GM23338 (cell line): ENCODE results near the gene ANKRD18B. TPM values are rescaled to one million over a fixed set of nuclear protein-coding genes. Genes with fewer than 3 reads are reported as not detected.
"Not testable (repeated sequence)": the region's sequence is repeated elsewhere in the genome, so short reads cannot be mapped to it uniquely, and the experiment has no call there.

Experiments
- ATAC-seq: fragments of 200-7000 bp; cut with Tn5 transposase; 3 replicates; pipeline ENCODE4 v1.9.1; 2020
- DNase-seq: peaks from one replicate; pipeline ENCODE4 v3.0.0-alpha.2; 2015; ENCODE audit warnings: low spot score
- H2AFZ ChIP-seq: fragments of 200-600 bp; sonication (generic); 2 replicates; pipeline ENCODE4 v1.8.0; 2016; ENCODE audit warnings: antibody characterized with exemption, mild to moderate bottlenecking, moderate library complexity
- H3F3A ChIP-seq: fragments of 200-600 bp; sonication (generic); replicated peaks from 2 replicates; pipeline ENCODE4 v1.8.0; 2017; ENCODE audit warnings: antibody characterized with exemption, mixed run types, low read depth
- H3K27ac ChIP-seq: fragments of 200-600 bp; sonication (generic); 2 replicates; pipeline ENCODE4 v1.6.1; 2016; ENCODE audit warnings: low read depth
- H3K27me3 ChIP-seq: fragments of 200-600 bp; sonication (generic); 2 replicates; pipeline ENCODE4 v1.8.0; 2016; ENCODE audit warnings: mild to moderate bottlenecking, mixed run types, moderate library complexity; ENCODE audit not compliant: insufficient read depth
- H3K36me3 ChIP-seq: fragments of 200-600 bp; sonication (generic); 2 replicates; pipeline ENCODE4 v1.8.0; 2016; ENCODE audit warnings: mild to moderate bottlenecking; ENCODE audit not compliant: insufficient read depth
- H3K4me1 ChIP-seq: fragments of 200-600 bp; sonication (generic); 2 replicates; pipeline ENCODE4 v1.8.0; 2016; ENCODE audit warnings: mild to moderate bottlenecking, moderate library complexity; ENCODE audit not compliant: insufficient read depth
- H3K4me2 ChIP-seq: fragments of 200-600 bp; sonication (generic); 2 replicates; pipeline ENCODE4 v1.7.1; 2017; ENCODE audit warnings: mixed run types
- H3K4me3 ChIP-seq: fragments of 200-600 bp; sonication (generic); 2 replicates; pipeline ENCODE4 v1.6.1; 2016; ENCODE audit warnings: mixed run types
- H3K79me2 ChIP-seq: fragments of 200-600 bp; sonication (generic); replicated peaks from 2 replicates; pipeline ENCODE4 v1.8.0; 2017; ENCODE audit warnings: mild to moderate bottlenecking; ENCODE audit not compliant: insufficient read depth
- H3K9me2 ChIP-seq: fragments of 200-600 bp; sonication (generic); 2 replicates; pipeline ENCODE4 v1.8.0; 2017; ENCODE audit not compliant: insufficient read depth
- H4K20me1 ChIP-seq: fragments of 200-600 bp; sonication (generic); replicated peaks from 2 replicates; pipeline ENCODE4 v1.8.0; 2017; ENCODE audit warnings: mild to moderate bottlenecking; ENCODE audit not compliant: insufficient read depth
- H3K27ac Mint-ChIP-seq: 2 replicates; pipeline ENCODE4 v1.8.0; 2020; ENCODE audit warnings: inconsistent platforms, mild to moderate bottlenecking, moderate library complexity, mixed read lengths
- H3K27me3 Mint-ChIP-seq: 3 replicates; pipeline ENCODE4 v1.8.0; 2022; ENCODE audit warnings: low read depth, mild to moderate bottlenecking, moderate library complexity, mixed read lengths, inconsistent platforms; ENCODE audit not compliant: insufficient read depth, poor library complexity
- H3K36me3 Mint-ChIP-seq: 3 replicates; pipeline ENCODE4 v1.8.0; 2021; ENCODE audit warnings: low read depth, mild to moderate bottlenecking, inconsistent platforms, moderate library complexity, mixed read lengths
- H3K4me1 Mint-ChIP-seq: 3 replicates; pipeline ENCODE4 v1.8.0; 2020; ENCODE audit warnings: mild to moderate bottlenecking, inconsistent platforms, mixed read lengths
- H3K4me3 Mint-ChIP-seq: 3 replicates; pipeline ENCODE4 v1.8.0; 2021; ENCODE audit warnings: moderate library complexity, mild to moderate bottlenecking, inconsistent platforms, mixed read lengths
- H3K9me3 Mint-ChIP-seq: 3 replicates; pipeline ENCODE4 v1.8.0; 2020; ENCODE audit warnings: moderate library complexity, mild to moderate bottlenecking, inconsistent platforms, mixed read lengths
- CREB1 ChIP-seq: fragments of 250-450 bp; sonication (Bioruptor Pico); IDR thresholded peaks from 2 replicates; pipeline ENCODE4 v1.5.0; 2020; ENCODE audit warnings: low read depth, mild to moderate bottlenecking, moderate library complexity
- EZH2phosphoT487 ChIP-seq: fragments of 200-600 bp; sonication (generic); IDR thresholded peaks from one replicate; pipeline ENCODE4 v1.8.1; 2018; ENCODE audit warnings: antibody characterized with exemption; ENCODE audit not compliant: unreplicated experiment
- JUNB ChIP-seq: IDR thresholded peaks from one replicate; pipeline ENCODE4 v1.6.1; 2016; ENCODE audit warnings: antibody characterized with exemption; ENCODE audit not compliant: unreplicated experiment
- NANOG ChIP-seq: IDR thresholded peaks from 2 replicates; pipeline ENCODE4 v1.6.1; 2016; ENCODE audit warnings: antibody characterized with exemption, borderline replicate concordance
- STAT1 ChIP-seq: IDR thresholded peaks from one replicate; pipeline ENCODE4 v1.6.1; 2016; ENCODE audit warnings: antibody characterized with exemption; ENCODE audit not compliant: unreplicated experiment
- ZNF331 ChIP-seq: fragments of 250-450 bp; sonication (Bioruptor Pico); IDR thresholded peaks from 2 replicates; pipeline ENCODE4 v1.5.0; 2020; ENCODE audit warnings: low read depth, mild to moderate bottlenecking, moderate library complexity
- polyA plus RNA-seq: library from polyadenylated mRNA; unstranded; fragments of >200 nt; fragmentation: Nextera tagmentation; extraction: Ambion mirVana; gene quantifications from 2 replicates; pipeline ENCODE4 v1.2.1, GENCODE V29; 2016
- total RNA-seq: library from RNA; depleted of rRNA; stranded (reverse); fragments of >200 nt; shearing (Covaris generic); gene quantifications from 2 replicates; pipeline ENCODE4 v1.2.3, GENCODE V29; 2014
- TF ChIP-seq, protein P1 (sequence below): fragments of 250-450 bp; sonication (Bioruptor Pico); IDR thresholded peaks from 2 replicates; pipeline ENCODE4 v1.5.0; 2020; ENCODE audit warnings: mild to moderate bottlenecking, moderate library complexity
- TF ChIP-seq, protein P2 (sequence below), 2 experiments: fragments of 200-600 bp in 1 of 2; sonication (generic) in 1 of 2; conservative IDR thresholded peaks; 2 replicates each; pipeline versions ENCODE4 v1.5.1 to v1.6.1; 2016 to 2017; ENCODE audit warnings: antibody characterized with exemption in 2 of 2, low read depth in 2 of 2, mild to moderate bottlenecking in 2 of 2, moderate library complexity in 1 of 2
- TF ChIP-seq, protein P3 (sequence below): IDR thresholded peaks from 2 replicates; pipeline ENCODE4 v1.6.1; 2016; ENCODE audit warnings: antibody characterized with exemption

ANKRD18B gene
- total and polyA plus RNA-seq, 2 experiments from 2014 or later: 4.1 to 9.2 TPM

DNA sequence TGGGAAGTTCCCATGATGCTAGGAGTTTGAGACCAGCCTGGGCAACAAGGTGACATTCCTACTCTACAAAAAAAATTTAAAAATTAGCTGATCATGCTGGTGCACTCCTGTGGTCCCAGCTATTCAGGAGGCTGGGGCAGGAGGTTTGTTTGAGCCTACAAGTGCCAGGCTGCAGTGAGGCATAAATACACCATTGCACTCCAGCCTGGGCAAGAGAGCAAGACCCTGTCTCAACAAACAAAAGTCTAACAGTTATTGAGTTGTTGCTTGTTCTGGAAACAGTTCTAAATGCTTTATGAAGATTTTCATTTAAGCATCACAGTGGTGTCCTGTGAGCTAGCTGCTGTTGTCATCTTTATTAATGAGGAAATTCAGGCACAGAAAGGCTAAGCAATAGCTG, 4.0 kb downstream of the ANKRD18B start:
- not testable (repeated sequence) for H3K4me3 ChIP-seq, H4K20me1 ChIP-seq, H3K9me2 ChIP-seq, H2AFZ ChIP-seq, H3K4me3 Mint-ChIP-seq, H3K4me2 ChIP-seq, H3K36me3 ChIP-seq, H3K27ac Mint-ChIP-seq, ATAC-seq, H3K79me2 ChIP-seq, H3K9me3 Mint-ChIP-seq, DNase-seq, H3K27ac ChIP-seq, H3K4me1 ChIP-seq, H3F3A ChIP-seq, H3K27me3 Mint-ChIP-seq, H3K36me3 Mint-ChIP-seq
- H3K4me1 Mint-ChIP-seq: peaks cover 10% of the 10 kb centered on the region
- peaks cover 13% of the 10 kb centered on the region for H3K27me3 ChIP-seq

DNA sequence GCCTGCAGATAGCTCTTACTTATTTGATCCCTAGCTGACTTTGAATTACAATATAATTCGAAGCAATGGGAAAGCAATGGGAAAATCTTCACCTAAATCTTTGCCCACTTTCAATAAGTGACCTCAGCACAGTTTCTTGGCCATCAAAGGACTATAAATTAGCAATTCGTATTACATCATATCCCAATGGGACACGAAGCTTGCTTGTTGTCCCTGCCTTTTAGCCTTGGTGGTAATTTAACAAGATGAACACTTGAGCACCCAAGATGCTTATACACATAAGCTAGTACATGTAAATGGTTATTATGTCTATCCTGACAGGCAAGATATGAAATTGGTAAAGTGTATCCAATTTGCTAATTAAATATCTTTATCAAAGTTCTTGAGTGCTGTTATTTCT, 9.9 kb downstream of the ANKRD18B start:
- not testable (repeated sequence) for H3K9me3 Mint-ChIP-seq, ATAC-seq, H3K27me3 ChIP-seq, H3K4me2 ChIP-seq, H3K4me3 Mint-ChIP-seq, H3K9me2 ChIP-seq, H3K27me3 Mint-ChIP-seq, H3K36me3 Mint-ChIP-seq, DNase-seq, H2AFZ ChIP-seq, H3K4me1 Mint-ChIP-seq, H3F3A ChIP-seq, H3K27ac Mint-ChIP-seq, H3K36me3 ChIP-seq, H3K27ac ChIP-seq, H4K20me1 ChIP-seq, H3K4me3 ChIP-seq, H3K79me2 ChIP-seq, H3K4me1 ChIP-seq

DNA sequence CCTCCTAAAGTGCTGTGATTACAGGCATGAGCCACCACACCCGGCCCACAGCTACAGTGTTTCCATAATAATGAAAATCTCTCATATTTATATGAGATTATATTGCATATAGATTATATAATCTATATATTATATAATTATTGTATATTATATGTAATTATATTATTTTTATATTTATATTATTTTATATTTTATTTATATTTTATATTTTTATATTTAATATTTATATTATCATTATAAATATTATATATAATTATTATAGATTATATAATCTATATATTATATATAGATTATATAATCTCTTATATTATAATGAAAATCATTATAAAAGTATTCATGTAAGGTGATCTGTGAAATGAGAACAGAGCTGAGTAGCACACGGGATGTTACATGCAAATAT, 11.5 kb downstream of the ANKRD18B start:
- ATAC-seq: no peak
- H3F3A ChIP-seq: no peaks in the 10 kb centered on the region
- Mint-ChIP-seq H3K4me1 (peaks cover 6% of the 10 kb centered on the region), H3K9me3 (no peaks in the 10 kb centered on the region), H3K27ac (no peak overlapping the region), H3K36me3 (no peaks in the 10 kb centered on the region; the same call in 2 of the 3 replicates), H3K4me3 (no peak overlapping the region), H3K27me3 (peaks cover 5% of the 10 kb centered on the region)
- H3K36me3 ChIP-seq: no peaks in the 10 kb centered on the region
- no peak overlapping the region for H3K27ac ChIP-seq
- no peak overlapping the region for H3K4me2 ChIP-seq
- H3K4me3 ChIP-seq: no peak overlapping the region
- H3K9me2 ChIP-seq: no peaks in the 10 kb centered on the region
- no peak for DNase-seq
- no peaks in the 10 kb centered on the region for H4K20me1 ChIP-seq
- H3K79me2 ChIP-seq: no peaks in the 10 kb centered on the region
- peaks cover 5% of the 10 kb centered on the region; the same call in 1 of the 2 replicates for H3K4me1 ChIP-seq
- no peaks in the 10 kb centered on the region for H3K27me3 ChIP-seq
- no peak overlapping the region for H2AFZ ChIP-seq
- TF ChIP-seq CREB1 (CRISPR knock-in tag): no peak
- no peak for TF ChIP-seq ZNF331 (CRISPR knock-in tag)
- no peak for TF ChIP-seq JUNB
- no peak for TF ChIP-seq EZH2phosphoT487
- no peak for TF ChIP-seq STAT1
- TF ChIP-seq, protein P1, sequence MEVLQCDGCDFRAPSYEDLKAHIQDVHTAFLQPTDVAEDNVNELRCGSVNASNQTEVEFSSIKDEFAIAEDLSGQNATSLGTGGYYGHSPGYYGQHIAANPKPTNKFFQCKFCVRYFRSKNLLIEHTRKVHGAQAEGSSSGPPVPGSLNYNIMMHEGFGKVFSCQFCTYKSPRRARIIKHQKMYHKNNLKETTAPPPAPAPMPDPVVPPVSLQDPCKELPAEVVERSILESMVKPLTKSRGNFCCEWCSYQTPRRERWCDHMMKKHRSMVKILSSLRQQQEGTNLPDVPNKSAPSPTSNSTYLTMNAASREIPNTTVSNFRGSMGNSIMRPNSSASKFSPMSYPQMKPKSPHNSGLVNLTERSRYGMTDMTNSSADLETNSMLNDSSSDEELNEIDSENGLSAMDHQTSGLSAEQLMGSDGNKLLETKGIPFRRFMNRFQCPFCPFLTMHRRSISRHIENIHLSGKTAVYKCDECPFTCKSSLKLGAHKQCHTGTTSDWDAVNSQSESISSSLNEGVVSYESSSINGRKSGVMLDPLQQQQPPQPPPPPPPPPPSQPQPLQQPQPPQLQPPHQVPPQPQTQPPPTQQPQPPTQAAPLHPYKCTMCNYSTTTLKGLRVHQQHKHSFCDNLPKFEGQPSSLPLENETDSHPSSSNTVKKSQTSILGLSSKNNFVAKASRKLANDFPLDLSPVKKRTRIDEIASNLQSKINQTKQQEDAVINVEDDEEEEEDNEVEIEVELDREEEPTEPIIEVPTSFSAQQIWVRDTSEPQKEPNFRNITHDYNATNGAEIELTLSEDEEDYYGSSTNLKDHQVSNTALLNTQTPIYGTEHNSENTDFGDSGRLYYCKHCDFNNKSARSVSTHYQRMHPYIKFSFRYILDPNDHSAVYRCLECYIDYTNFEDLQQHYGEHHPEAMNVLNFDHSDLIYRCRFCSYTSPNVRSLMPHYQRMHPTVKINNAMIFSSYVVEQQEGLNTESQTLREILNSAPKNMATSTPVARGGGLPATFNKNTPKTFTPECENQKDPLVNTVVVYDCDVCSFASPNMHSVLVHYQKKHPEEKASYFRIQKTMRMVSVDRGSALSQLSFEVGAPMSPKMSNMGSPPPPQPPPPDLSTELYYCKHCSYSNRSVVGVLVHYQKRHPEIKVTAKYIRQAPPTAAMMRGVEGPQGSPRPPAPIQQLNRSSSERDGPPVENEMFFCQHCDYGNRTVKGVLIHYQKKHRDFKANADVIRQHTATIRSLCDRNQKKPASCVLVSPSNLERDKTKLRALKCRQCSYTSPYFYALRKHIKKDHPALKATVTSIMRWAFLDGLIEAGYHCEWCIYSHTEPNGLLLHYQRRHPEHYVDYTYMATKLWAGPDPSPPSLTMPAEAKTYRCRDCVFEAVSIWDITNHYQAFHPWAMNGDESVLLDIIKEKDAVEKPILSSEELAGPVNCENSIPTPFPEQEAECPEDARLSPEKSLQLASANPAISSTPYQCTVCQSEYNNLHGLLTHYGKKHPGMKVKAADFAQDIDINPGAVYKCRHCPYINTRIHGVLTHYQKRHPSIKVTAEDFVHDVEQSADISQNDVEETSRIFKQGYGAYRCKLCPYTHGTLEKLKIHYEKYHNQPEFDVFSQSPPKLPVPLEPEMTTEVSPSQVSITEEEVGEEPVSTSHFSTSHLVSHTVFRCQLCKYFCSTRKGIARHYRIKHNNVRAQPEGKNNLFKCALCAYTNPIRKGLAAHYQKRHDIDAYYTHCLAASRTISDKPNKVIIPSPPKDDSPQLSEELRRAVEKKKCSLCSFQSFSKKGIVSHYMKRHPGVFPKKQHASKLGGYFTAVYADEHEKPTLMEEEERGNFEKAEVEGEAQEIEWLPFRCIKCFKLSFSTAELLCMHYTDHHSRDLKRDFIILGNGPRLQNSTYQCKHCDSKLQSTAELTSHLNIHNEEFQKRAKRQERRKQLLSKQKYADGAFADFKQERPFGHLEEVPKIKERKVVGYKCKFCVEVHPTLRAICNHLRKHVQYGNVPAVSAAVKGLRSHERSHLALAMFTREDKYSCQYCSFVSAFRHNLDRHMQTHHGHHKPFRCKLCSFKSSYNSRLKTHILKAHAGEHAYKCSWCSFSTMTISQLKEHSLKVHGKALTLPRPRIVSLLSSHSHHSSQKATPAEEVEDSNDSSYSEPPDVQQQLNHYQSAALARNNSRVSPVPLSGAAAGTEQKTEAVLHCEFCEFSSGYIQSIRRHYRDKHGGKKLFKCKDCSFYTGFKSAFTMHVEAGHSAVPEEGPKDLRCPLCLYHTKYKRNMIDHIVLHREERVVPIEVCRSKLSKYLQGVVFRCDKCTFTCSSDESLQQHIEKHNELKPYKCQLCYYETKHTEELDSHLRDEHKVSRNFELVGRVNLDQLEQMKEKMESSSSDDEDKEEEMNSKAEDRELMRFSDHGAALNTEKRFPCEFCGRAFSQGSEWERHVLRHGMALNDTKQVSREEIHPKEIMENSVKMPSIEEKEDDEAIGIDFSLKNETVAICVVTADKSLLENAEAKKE (CRISPR knock-in tag): no peak
- TF ChIP-seq NANOG: no peak
- TF ChIP-seq, protein P2, sequence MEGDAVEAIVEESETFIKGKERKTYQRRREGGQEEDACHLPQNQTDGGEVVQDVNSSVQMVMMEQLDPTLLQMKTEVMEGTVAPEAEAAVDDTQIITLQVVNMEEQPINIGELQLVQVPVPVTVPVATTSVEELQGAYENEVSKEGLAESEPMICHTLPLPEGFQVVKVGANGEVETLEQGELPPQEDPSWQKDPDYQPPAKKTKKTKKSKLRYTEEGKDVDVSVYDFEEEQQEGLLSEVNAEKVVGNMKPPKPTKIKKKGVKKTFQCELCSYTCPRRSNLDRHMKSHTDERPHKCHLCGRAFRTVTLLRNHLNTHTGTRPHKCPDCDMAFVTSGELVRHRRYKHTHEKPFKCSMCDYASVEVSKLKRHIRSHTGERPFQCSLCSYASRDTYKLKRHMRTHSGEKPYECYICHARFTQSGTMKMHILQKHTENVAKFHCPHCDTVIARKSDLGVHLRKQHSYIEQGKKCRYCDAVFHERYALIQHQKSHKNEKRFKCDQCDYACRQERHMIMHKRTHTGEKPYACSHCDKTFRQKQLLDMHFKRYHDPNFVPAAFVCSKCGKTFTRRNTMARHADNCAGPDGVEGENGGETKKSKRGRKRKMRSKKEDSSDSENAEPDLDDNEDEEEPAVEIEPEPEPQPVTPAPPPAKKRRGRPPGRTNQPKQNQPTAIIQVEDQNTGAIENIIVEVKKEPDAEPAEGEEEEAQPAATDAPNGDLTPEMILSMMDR (conservative IDR thresholded peaks at IDR 0.05; ENCODE audit: low read depth in 2 of 2): no peak
- TF ChIP-seq, protein P3, sequence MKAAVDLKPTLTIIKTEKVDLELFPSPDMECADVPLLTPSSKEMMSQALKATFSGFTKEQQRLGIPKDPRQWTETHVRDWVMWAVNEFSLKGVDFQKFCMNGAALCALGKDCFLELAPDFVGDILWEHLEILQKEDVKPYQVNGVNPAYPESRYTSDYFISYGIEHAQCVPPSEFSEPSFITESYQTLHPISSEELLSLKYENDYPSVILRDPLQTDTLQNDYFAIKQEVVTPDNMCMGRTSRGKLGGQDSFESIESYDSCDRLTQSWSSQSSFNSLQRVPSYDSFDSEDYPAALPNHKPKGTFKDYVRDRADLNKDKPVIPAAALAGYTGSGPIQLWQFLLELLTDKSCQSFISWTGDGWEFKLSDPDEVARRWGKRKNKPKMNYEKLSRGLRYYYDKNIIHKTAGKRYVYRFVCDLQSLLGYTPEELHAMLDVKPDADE: no peak
